Mesenchymal stem cell (in vitro differentiated cells and primary cell): Measurements from ENCODE around the gene SLC16A10.

ENCODE experiments used
- DNase-seq: peaks from one replicate; pipeline ENCODE4 v3.0.0-alpha.2; 2013
- H2AFZ ChIP-seq: one replicate; pipeline ENCODE4 v1.6.1; 2013; ENCODE audit warnings: low read depth, mild to moderate bottlenecking, control low read depth, inconsistent platforms, low read length, moderate library complexity
- H2AK5ac ChIP-seq: 2 replicates; pipeline ENCODE4 v1.6.1; 2013; ENCODE audit warnings: low read length, moderate library complexity, mild to moderate bottlenecking, inconsistent platforms; ENCODE audit not compliant: severe bottlenecking
- H2BK120ac ChIP-seq: one replicate; pipeline ENCODE4 v1.6.1; 2013; ENCODE audit warnings: low read depth, mild to moderate bottlenecking, inconsistent platforms, low read length, moderate library complexity
- H2BK12ac ChIP-seq, 2 experiments: one replicate each; pipeline ENCODE4 v1.6.1; 2013; ENCODE audit warnings: inconsistent platforms in 2 of 2, low read length in 2 of 2, mild to moderate bottlenecking in 2 of 2, moderate library complexity in 2 of 2, control low read depth in 1 of 2
- H2BK15ac ChIP-seq: one replicate; pipeline ENCODE4 v1.6.1; 2013; ENCODE audit warnings: mild to moderate bottlenecking, low read depth, inconsistent platforms; ENCODE audit not compliant: poor library complexity, severe bottlenecking
- H2BK5ac ChIP-seq: 2 replicates; pipeline ENCODE4 v1.6.1; 2013; ENCODE audit warnings: low read depth, mild to moderate bottlenecking, low read length, control low read depth, inconsistent platforms; ENCODE audit not compliant: poor library complexity, severe bottlenecking
- H3K14ac ChIP-seq, 2 experiments: one replicate each; pipeline ENCODE4 v1.6.1; 2013; ENCODE audit warnings: inconsistent platforms in 2 of 2, low read length in 2 of 2, control low read depth in 1 of 2, mild to moderate bottlenecking in 1 of 2, moderate library complexity in 1 of 2
- H3K18ac ChIP-seq, 2 experiments: one replicate each; pipeline ENCODE4 v1.6.1; 2013; ENCODE audit warnings: inconsistent platforms in 2 of 2, low read length in 2 of 2, control low read depth in 1 of 2, low read depth in 1 of 2, mild to moderate bottlenecking in 1 of 2
- H3K23ac ChIP-seq, 2 experiments: one replicate each; pipeline ENCODE4 v1.6.1; 2013; ENCODE audit warnings: inconsistent platforms in 2 of 2, low read length in 2 of 2, mild to moderate bottlenecking in 2 of 2, moderate library complexity in 2 of 2, control low read depth in 1 of 2
- H3K27ac ChIP-seq: 2 replicates; pipeline ENCODE4 v1.5.1; 2013; ENCODE audit warnings: mild to moderate bottlenecking, moderate library complexity, low read length, control low read depth, inconsistent platforms; ENCODE audit not compliant: poor library complexity, severe bottlenecking
- H3K27me3 ChIP-seq, 2 experiments: 2 replicates each; pipeline versions ENCODE4 v1.6.1 to v1.7.0; 2013; ENCODE audit warnings: low read length in 2 of 2, mild to moderate bottlenecking in 2 of 2, moderate library complexity in 2 of 2, control low read depth in 1 of 2, inconsistent platforms in 1 of 2; ENCODE audit not compliant: control insufficient read depth in 1 of 2, insufficient read depth in 1 of 2
- H3K36me3 ChIP-seq, 2 experiments: 2 replicates each; pipeline versions ENCODE4 v1.6.1 to v1.7.0; 2013; ENCODE audit warnings: low read length in 2 of 2, control low read depth in 1 of 2, inconsistent platforms in 1 of 2, low read depth in 1 of 2, mild to moderate bottlenecking in 1 of 2; ENCODE audit not compliant: insufficient read depth in 2 of 2, control insufficient read depth in 1 of 2
- H3K4ac ChIP-seq, 2 experiments: one replicate each; pipeline ENCODE4 v1.6.1; 2013; ENCODE audit warnings: inconsistent platforms in 2 of 2, low read length in 2 of 2, mild to moderate bottlenecking in 2 of 2, moderate library complexity in 2 of 2, control low read depth in 1 of 2, low read depth in 1 of 2
- H3K4me1 ChIP-seq: 2 replicates; pipeline ENCODE4 v1.6.1; 2013; ENCODE audit warnings: low read depth, low read length, control low read depth; ENCODE audit not compliant: control insufficient read depth, insufficient read depth
- H3K4me2 ChIP-seq: 2 replicates; pipeline ENCODE4 v1.6.1; 2013; ENCODE audit warnings: low read length, mild to moderate bottlenecking, inconsistent platforms; ENCODE audit not compliant: poor library complexity, severe bottlenecking
- H3K4me3 ChIP-seq, 2 experiments: 2 replicates each; pipeline versions ENCODE4 v1.5.1 to v1.7.0; 2013; ENCODE audit warnings: low read length in 2 of 2, mild to moderate bottlenecking in 2 of 2, control low read depth in 1 of 2, low read depth in 1 of 2; ENCODE audit not compliant: insufficient read depth in 1 of 2
- H3K79me1 ChIP-seq: replicated peaks from 2 replicates; pipeline ENCODE4 v1.6.1; 2013; ENCODE audit warnings: mild to moderate bottlenecking, control low read depth, low read length, inconsistent platforms; ENCODE audit not compliant: poor library complexity, severe bottlenecking
- H3K9ac ChIP-seq: 2 replicates; pipeline ENCODE4 v1.7.0; 2013; ENCODE audit warnings: mild to moderate bottlenecking, low read length, moderate library complexity
- H3K9me3 ChIP-seq: 2 replicates; pipeline ENCODE4 v1.7.0; 2013; ENCODE audit warnings: mild to moderate bottlenecking, low read length; ENCODE audit not compliant: control insufficient read depth
- H4K8ac ChIP-seq: one replicate; pipeline ENCODE4 v1.6.1; 2013; ENCODE audit warnings: inconsistent platforms, mild to moderate bottlenecking, low read length, moderate library complexity
- H4K91ac ChIP-seq: one replicate; pipeline ENCODE4 v1.6.1; 2013; ENCODE audit warnings: mild to moderate bottlenecking, low read length, inconsistent platforms
- WGBS: methylation state at CpG from one replicate; pipeline ENCODE4 v1.1.7; 2013; ENCODE audit warnings: mixed read lengths; 5-methylcytosine and 5-hydroxymethylcytosine counted together

Gene SLC16A10

DNA sequence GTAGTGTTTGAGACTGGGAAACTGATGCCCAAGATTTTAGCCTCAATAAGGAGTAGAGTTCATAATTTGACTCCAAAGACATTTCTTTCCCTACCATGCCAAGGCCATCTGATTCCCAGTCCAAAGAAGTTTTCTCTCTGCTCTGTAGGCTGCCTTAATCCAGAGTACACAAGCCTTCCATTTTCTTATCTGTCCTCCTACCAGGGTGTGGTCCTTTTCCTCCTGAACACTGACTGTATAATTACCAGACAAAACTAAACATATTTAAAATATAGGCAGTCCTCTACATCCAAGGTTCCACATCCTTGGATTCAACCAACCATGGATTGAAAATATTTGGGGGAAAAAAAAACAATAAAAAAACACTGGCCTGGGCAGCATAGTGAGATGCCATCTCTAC, 108.4 kb downstream of the SLC16A10 start:
- Histone ChIP-seq H3K27ac (no peak overlapping the region), H3K4me1 (peaks cover 2% of the 10 kb centered on the region), H3K27me3 (no peaks in the 10 kb centered on the region)

DNA sequence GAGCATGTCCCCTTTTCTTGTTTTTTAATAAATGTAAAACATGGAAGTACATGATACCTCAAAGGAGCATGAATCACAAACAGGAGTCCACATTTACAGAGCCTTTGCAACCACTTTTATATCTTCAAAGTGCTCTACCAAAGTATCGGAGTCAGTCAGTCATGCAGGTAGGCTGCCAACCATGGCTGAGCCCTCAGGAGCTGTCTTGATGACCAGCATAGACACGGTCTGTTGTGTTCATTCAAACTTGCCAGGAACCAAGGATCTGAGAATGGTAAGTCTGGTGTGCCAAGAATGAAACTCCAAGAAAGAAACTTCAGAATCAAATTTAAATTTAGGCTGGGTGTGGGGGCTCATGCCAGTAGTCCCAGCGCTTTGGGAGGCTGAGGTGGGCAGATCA, 111.5 kb downstream of the SLC16A10 start:
- Histone ChIP-seq H3K36me3 (no peaks in the 10 kb centered on the region), H2BK120ac (no peak overlapping the region), H3K18ac (no peak overlapping the region), H2AK5ac (no peak overlapping the region), H2BK5ac (no peak overlapping the region), H4K91ac (no peak overlapping the region), H3K9ac (no peak overlapping the region), H2AFZ (no peak overlapping the region), H3K27ac (no peak overlapping the region), H4K8ac (no peak overlapping the region), H3K27me3 (no peaks in the 10 kb centered on the region), H3K23ac (no peak overlapping the region), H3K4me1 (peaks cover 2% of the 10 kb centered on the region), H2BK15ac (no peak overlapping the region), H3K4me2 (no peak overlapping the region), H3K9me3 (no peaks in the 10 kb centered on the region), H2BK12ac (no peak overlapping the region), H3K14ac (no peak overlapping the region), H3K79me1 (no peaks in the 10 kb centered on the region), H3K4me3 (no peak overlapping the region), H3K4ac (no peak overlapping the region)
- no peak for DNase-seq
- WGBS = 95% methylated on average over 3 of the region's 3 CpGs

More for the DNA sequence above, 108.4 kb downstream of the SLC16A10 start:
- Histone ChIP-seq H4K8ac (no peak overlapping the region), H3K18ac (no peak overlapping the region), H3K79me1 (no peaks in the 10 kb centered on the region), H2BK12ac (no peak overlapping the region), H3K23ac (no peak overlapping the region), H2AK5ac (no peak overlapping the region), H3K14ac (no peak overlapping the region), H3K36me3 (no peaks in the 10 kb centered on the region), H3K4me2 (no peak overlapping the region), H2BK5ac (no peak overlapping the region), H2BK15ac (no peak overlapping the region), H4K91ac (no peak overlapping the region), H3K9me3 (no peaks in the 10 kb centered on the region), H2BK120ac (no peak overlapping the region), H2AFZ (no peak overlapping the region), H3K4me3 (no peak overlapping the region), H3K4ac (no peak overlapping the region), H3K9ac (no peak overlapping the region)
- DNase-seq = no peak

DNA sequence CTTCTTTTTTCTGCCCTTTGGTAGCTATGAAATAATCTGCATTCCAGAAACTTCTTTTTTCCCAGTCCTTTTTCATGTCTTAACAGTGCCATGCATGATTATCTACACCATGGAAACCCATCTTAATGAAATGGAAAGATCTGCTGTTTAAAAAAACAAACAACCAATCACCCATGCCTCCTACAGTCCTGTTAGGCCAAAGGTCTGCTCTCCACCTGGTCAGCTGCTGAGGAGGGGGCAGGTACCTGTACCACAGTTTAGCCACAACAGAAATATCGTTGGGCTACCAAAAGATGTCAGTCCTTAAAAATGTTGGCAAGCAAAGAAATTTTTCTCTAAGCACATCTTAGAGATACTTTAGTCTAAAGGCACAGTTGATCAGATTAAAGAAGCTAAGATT, 112.6 kb downstream of the SLC16A10 start:
- Histone ChIP-seq H2AK5ac (no peak overlapping the region), H3K4ac (no peak overlapping the region), H2BK5ac (no peak overlapping the region), H2BK15ac (no peak overlapping the region), H3K23ac (no peak overlapping the region), H3K4me3 (no peak overlapping the region), H4K8ac (no peak overlapping the region), H2BK12ac (no peak overlapping the region), H3K27me3 (no peaks in the 10 kb centered on the region), H3K14ac (no peak overlapping the region), H3K9ac (no peak overlapping the region), H3K9me3 (no peaks in the 10 kb centered on the region), H4K91ac (no peak overlapping the region), H3K18ac (no peak overlapping the region), H3K27ac (peak overlapping the region; percentile 71), H2AFZ (no peak overlapping the region), H3K4me2 (no peak overlapping the region), H2BK120ac (no peak overlapping the region), H3K79me1 (no peaks in the 10 kb centered on the region), H3K36me3 (no peaks in the 10 kb centered on the region), H3K4me1 (peaks cover 2% of the 10 kb centered on the region)
- no peak for DNase-seq
- no CpG with 5 or more reads among the region's 1 CpG for WGBS

DNA sequence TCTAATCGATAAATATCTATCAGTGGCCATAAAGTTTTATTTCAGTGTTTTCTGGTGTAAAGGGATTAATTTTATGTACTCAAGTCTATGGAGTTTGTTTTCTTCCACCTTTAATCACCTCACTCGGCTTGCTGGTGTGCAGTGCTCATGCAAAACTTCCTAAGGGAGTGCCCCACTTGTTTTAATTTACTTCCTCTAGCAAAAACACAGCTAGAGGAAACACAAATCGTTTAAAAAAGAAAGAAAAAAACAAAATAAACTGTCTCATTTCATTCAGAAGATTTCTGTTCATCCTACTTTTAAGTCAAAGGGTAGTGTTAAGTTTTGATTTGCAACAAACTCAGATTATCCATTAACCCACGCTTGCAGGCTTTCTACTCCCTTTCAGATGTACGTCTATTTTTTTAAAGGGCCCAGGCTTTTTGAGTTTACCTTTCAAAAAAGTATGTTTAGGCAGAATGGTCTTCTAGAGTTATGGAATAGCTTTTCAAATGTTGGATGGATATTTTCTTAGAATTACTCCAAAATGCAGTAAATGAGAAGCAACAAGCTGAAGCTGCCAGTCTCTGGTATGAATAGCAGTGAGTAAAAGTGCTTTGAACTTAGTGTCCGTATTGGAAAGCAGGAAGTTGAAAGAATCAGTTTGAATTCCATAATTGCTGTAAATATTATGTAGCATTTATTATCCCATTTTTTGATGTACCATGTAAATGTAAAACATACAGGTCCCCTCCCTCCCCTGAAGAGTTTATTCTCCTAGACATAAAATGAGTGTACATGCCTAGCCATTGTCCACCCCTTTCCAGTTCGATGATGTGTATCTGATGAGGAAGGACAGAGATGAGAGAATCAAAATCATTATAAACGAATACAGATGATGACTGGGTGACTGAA, 113.3 kb downstream of the SLC16A10 start:
- H4K8ac ChIP-seq = no peak overlapping the region
- H3K9me3 ChIP-seq = no peaks in the 10 kb centered on the region
- H3K4me3 ChIP-seq = no peak overlapping the region
- H2AFZ ChIP-seq = no peak overlapping the region
- 93% methylated on average over 6 of the region's 8 CpGs for WGBS
- H3K4me1 ChIP-seq = peaks cover 2% of the 10 kb centered on the region
- no peaks in the 10 kb centered on the region for H3K36me3 ChIP-seq
- H3K79me1 ChIP-seq = no peaks in the 10 kb centered on the region
- H3K27me3 ChIP-seq = no peaks in the 10 kb centered on the region
- no peak overlapping the region for H3K9ac ChIP-seq
- H2AK5ac ChIP-seq = no peak overlapping the region
- H3K23ac ChIP-seq = no peak overlapping the region
- no peak overlapping the region for H3K4ac ChIP-seq
- no peak overlapping the region for H2BK12ac ChIP-seq
- peak overlapping the region; percentile 71 for H3K27ac ChIP-seq
- peak overlapping the region; percentile 45 for H3K4me2 ChIP-seq
- no peak overlapping the region for H2BK5ac ChIP-seq
- H2BK120ac ChIP-seq = no peak overlapping the region
- no peak overlapping the region for H3K18ac ChIP-seq
- no peak overlapping the region for H4K91ac ChIP-seq
- no peak for DNase-seq
- H2BK15ac ChIP-seq = no peak overlapping the region
- no peak overlapping the region for H3K14ac ChIP-seq
